Mesendoderm (in vitro differentiated cells): ENCODE measurements around the gene AGRN.
A peak's percentile ranks its signal among the peaks of the same experiment; 100 is the strongest.

ENCODE experiments used
- DNase-seq: peaks from one replicate; pipeline ENCODE4 v3.0.0; 2013
- H2AK5ac ChIP-seq: 2 replicates; pipeline ENCODE4 v1.6.1; 2013; ENCODE audit warnings: low read length, inconsistent platforms
- H2BK120ac ChIP-seq: 2 replicates; pipeline ENCODE4 v1.6.1; 2013; ENCODE audit warnings: low read depth, mild to moderate bottlenecking, low read length, moderate library complexity, mixed read lengths
- H2BK15ac ChIP-seq: replicated peaks from 2 replicates; pipeline ENCODE4 v1.6.1; 2013; ENCODE audit warnings: low read depth, mild to moderate bottlenecking, moderate library complexity
- H2BK5ac ChIP-seq: 2 replicates; pipeline ENCODE4 v1.6.1; 2013; ENCODE audit warnings: low read length, inconsistent platforms
- H3K18ac ChIP-seq: 2 replicates; pipeline ENCODE4 v1.6.1; 2013; ENCODE audit warnings: mild to moderate bottlenecking, low read length, mixed read lengths
- H3K23ac ChIP-seq: one replicate; pipeline ENCODE4 v1.6.1; 2013; ENCODE audit warnings: low read length
- H3K27ac ChIP-seq: 2 replicates; pipeline ENCODE4 v1.5.1; 2013; ENCODE audit warnings: low read depth, mild to moderate bottlenecking, inconsistent platforms, low read length, moderate library complexity
- H3K27me3 ChIP-seq: 2 replicates; pipeline ENCODE4 v1.6.1; 2013; ENCODE audit warnings: low read length, control low read depth, mild to moderate bottlenecking, inconsistent platforms; ENCODE audit not compliant: insufficient read depth, poor library complexity
- H3K36me3 ChIP-seq: 2 replicates; pipeline ENCODE4 v1.6.1; 2013; ENCODE audit warnings: low read length, inconsistent platforms; ENCODE audit not compliant: control insufficient read depth, insufficient read depth
- H3K4ac ChIP-seq: one replicate; pipeline ENCODE4 v1.6.1; 2013; ENCODE audit warnings: low read depth, mild to moderate bottlenecking, low read length, moderate library complexity
- H3K4me1 ChIP-seq: 2 replicates; pipeline ENCODE4 v1.6.1; 2013; ENCODE audit warnings: low read depth, low read length, inconsistent platforms; ENCODE audit not compliant: control insufficient read depth
- H3K4me2 ChIP-seq: 2 replicates; pipeline ENCODE4 v1.6.1; 2013; ENCODE audit warnings: low read length
- H3K4me3 ChIP-seq: 2 replicates; pipeline ENCODE4 v1.5.1; 2013; ENCODE audit warnings: mild to moderate bottlenecking, low read length
- H3K56ac ChIP-seq: one replicate; pipeline ENCODE4 v1.6.1; 2013; ENCODE audit warnings: low read length
- H3K79me1 ChIP-seq: 2 replicates; pipeline ENCODE4 v1.6.1; 2013; ENCODE audit warnings: low read length, inconsistent platforms
- H3K79me2 ChIP-seq: 2 replicates; pipeline ENCODE4 v1.6.1; 2013; ENCODE audit warnings: mild to moderate bottlenecking, low read length; ENCODE audit not compliant: control insufficient read depth, insufficient read depth
- H3K9ac ChIP-seq: 2 replicates; pipeline ENCODE4 v1.6.1; 2013; ENCODE audit warnings: low read length, inconsistent platforms
- H4K5ac ChIP-seq: one replicate; pipeline ENCODE4 v1.6.1; 2013; ENCODE audit warnings: low read length
- H4K8ac ChIP-seq: one replicate; pipeline ENCODE4 v1.6.1; 2013; ENCODE audit warnings: low read depth, mild to moderate bottlenecking, control low read depth, low read length, moderate library complexity
- WGBS: extraction: QIAGEN DNeasy Blood & Tissue Kit; methylation state at CpG from one replicate; pipeline ENCODE4 v1.1.7; 2013; ENCODE audit warnings: low lambda C conversion rate, missing lambda C conversion rate; ENCODE audit not compliant: insufficient coverage; ENCODE audit errors: extremely low coverage; 5-methylcytosine and 5-hydroxymethylcytosine counted together

The AGRN gene

GRCh38 chr1:1024149-1024770 is 4.3 kb downstream of the AGRN start:
- Histone ChIP-seq H3K36me3 (no peaks in the 10 kb centered on the region), H3K4me2 (no peak overlapping the region), H3K27ac (no peak overlapping the region), H3K4me1 (peaks cover 8% of the 10 kb centered on the region), H3K56ac (peak overlapping the region; percentile 17), H2BK15ac (no peak overlapping the region), H3K4me3 (no peak overlapping the region), H3K79me1 (peaks cover 4% of the 10 kb centered on the region), H3K23ac (peak overlapping the region; percentile 66), H2AK5ac (no peak overlapping the region), H2BK5ac (no peak overlapping the region), H3K4ac (no peak overlapping the region), H3K18ac (no peak overlapping the region), H3K9ac (no peak overlapping the region), H4K5ac (no peak overlapping the region), H3K27me3 (no peaks in the 10 kb centered on the region), H3K79me2 (no peaks in the 10 kb centered on the region), H4K8ac (no peak overlapping the region), H2BK120ac (no peak overlapping the region)
- no peak for DNase-seq
- WGBS, result no CpG with 5 or more reads among the region's 9 CpGs

DNA sequence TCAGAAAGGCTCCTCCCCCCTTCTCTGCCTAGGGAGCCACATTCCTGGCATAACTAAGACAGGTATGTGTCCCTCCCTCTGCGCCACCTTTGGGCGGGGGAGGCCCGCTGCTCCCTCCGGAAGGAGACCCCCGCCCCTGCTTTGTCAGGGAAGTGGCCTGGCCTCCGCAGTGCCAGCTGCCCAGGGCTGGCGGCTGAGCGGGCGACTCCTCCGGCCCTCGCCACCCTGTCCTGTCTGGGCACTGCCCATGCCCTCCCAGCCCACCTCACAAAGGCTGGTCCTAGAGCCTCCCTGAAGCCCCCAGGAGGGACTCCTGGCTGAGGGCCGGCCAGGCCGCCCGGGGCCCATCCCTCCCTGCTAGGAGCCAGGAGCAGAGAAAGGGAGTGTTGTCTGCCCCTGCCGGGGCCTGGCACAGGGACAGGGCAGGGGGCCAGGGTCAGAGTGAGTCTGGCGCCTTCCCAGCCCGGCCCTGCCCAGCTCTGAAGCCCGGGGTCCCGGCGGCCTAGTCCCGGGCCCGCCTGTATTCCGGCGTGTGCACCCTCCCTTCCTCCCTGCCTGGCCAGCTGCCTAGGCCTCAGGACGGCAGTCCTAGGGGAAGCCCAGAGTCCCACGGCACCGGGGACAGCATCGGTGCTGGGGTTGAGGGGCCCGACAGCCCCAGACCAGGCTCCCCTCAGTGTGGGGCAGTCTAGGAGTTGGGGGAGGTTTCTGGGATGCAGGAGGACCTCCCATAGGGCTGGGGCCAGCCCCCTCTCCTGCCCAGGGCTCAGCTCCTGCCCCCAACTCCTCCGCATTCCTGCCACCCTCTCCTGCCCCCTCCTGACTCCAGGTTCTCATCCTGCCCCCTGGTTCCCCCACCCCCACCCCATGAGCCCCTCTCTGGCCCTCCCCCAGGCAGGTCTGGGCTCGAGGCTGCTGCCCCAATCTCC is 5.1 kb downstream of the AGRN start:
- peak overlapping the region; percentile 74 for H3K56ac ChIP-seq
- peak; percentile 93 for DNase-seq
- H3K4me1 ChIP-seq, result peaks cover 8% of the 10 kb centered on the region
- no peaks in the 10 kb centered on the region for H3K36me3 ChIP-seq
- H4K8ac ChIP-seq, result no peak overlapping the region
- no peak overlapping the region for H2BK5ac ChIP-seq
- H2AK5ac ChIP-seq, result no peak overlapping the region
- H3K18ac ChIP-seq, result peak overlapping the region; percentile 42
- H3K4me3 ChIP-seq, result no peak overlapping the region
- H3K4ac ChIP-seq, result peak overlapping the region; percentile 61
- no peak overlapping the region for H2BK15ac ChIP-seq
- peaks cover 4% of the 10 kb centered on the region for H3K79me1 ChIP-seq
- H3K79me2 ChIP-seq, result no peaks in the 10 kb centered on the region
- no CpG with 5 or more reads among the region's 31 CpGs for WGBS
- no peak overlapping the region for H3K23ac ChIP-seq
- no peaks in the 10 kb centered on the region for H3K27me3 ChIP-seq
- H3K9ac ChIP-seq, result peak overlapping the region; percentile 44
- no peak overlapping the region for H4K5ac ChIP-seq
- peak overlapping the region; percentile 47 for H2BK120ac ChIP-seq
- H3K4me2 ChIP-seq, result no peak overlapping the region
- H3K27ac ChIP-seq, result peak overlapping the region; percentile 36

DNA sequence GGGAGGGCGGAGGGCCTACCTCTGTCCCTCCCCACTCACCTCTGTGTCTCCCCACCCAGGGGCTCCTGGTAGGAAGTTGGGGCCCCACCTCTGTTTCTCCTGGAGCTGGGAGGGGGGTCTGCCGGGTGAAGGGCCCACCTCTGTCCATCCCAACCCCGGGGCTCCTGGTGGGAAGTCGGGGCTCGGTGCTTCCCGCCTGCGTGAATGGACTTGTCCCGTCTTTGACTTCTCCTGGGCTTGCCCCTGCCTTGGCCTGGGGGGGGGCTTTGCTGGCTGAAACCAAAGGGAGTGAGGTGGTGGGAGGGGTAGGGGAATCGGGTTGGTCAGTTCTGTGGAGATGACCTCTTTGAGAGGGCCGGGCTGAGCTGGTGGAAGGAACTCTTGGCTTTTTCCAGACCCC is 5.8 kb downstream of the AGRN start:
- Histone ChIP-seq H2AK5ac (no peak overlapping the region), H3K36me3 (no peaks in the 10 kb centered on the region), H3K4me3 (no peak overlapping the region), H3K18ac (peak overlapping the region; percentile 42), H4K8ac (no peak overlapping the region), H4K5ac (no peak overlapping the region), H3K56ac (no peak overlapping the region), H2BK5ac (no peak overlapping the region), H2BK120ac (no peak overlapping the region), H3K9ac (no peak overlapping the region), H3K27me3 (no peaks in the 10 kb centered on the region), H3K23ac (no peak overlapping the region), H3K4me2 (no peak overlapping the region), H3K79me2 (no peaks in the 10 kb centered on the region), H3K4ac (no peak overlapping the region), H3K4me1 (peaks cover 8% of the 10 kb centered on the region), H3K79me1 (peaks cover 4% of the 10 kb centered on the region), H2BK15ac (no peak overlapping the region), H3K27ac (no peak overlapping the region)
- WGBS, result no CpG with 5 or more reads among the region's 10 CpGs
- DNase-seq, result no peak

DNA sequence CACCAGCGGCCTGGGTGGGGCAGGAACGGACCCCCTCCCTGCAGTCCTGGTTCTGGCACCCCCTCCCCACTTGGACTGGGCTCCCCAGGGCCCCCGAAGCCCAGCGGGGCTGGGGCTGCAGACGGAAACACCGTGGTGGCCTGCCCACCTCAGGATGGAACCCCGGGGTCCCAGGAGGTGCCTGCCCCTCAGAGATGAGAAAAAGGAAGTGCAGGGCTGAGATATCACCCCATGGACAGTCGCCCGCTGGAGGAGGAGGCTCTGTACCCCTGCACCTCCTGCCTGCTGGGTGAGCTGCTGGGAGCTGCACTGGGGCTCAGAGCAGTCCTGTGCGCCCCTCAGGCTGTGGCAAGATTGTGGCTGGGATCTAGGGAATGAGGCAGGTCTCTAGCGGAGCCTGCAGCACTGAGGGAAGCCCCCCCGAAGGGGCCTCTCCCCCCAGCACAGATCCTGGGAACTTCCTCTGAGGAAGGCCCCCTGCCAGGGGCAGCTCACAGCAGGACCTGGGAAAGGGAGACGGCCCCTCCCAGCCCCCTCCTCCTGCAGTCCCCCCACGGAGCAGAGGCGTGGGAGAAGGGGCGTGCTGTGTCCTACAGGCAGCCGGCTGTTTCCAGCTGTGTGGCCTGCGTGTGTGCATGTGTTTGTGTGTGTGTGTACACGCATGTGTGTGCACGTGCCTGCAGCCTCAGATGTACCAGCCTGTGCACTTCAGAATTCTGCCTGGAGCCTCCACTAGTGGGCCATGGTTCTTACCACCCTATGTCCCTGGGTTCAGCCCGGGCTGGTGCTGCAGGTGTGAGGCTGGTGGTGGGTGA is 6.9 kb downstream of the AGRN start:
- H3K27me3 ChIP-seq, result no peaks in the 10 kb centered on the region
- no peak overlapping the region for H3K27ac ChIP-seq
- no peak overlapping the region for H3K18ac ChIP-seq
- no peak overlapping the region for H3K56ac ChIP-seq
- WGBS, result no CpG with 5 or more reads among the region's 21 CpGs
- no peak overlapping the region for H3K9ac ChIP-seq
- no peak overlapping the region for H4K5ac ChIP-seq
- no peak overlapping the region for H3K23ac ChIP-seq
- no peak overlapping the region for H3K4ac ChIP-seq
- no peaks in the 10 kb centered on the region for H3K79me2 ChIP-seq
- no peak overlapping the region for H3K4me3 ChIP-seq
- no peak overlapping the region for H2AK5ac ChIP-seq
- no peak overlapping the region for H4K8ac ChIP-seq
- H3K36me3 ChIP-seq, result no peaks in the 10 kb centered on the region
- no peak for DNase-seq
- H3K4me2 ChIP-seq, result no peak overlapping the region
- H2BK5ac ChIP-seq, result no peak overlapping the region
- no peak overlapping the region for H2BK15ac ChIP-seq
- H3K4me1 ChIP-seq, result peaks cover 8% of the 10 kb centered on the region
- H3K79me1 ChIP-seq, result peaks cover 3% of the 10 kb centered on the region
- no peak overlapping the region for H2BK120ac ChIP-seq

DNA sequence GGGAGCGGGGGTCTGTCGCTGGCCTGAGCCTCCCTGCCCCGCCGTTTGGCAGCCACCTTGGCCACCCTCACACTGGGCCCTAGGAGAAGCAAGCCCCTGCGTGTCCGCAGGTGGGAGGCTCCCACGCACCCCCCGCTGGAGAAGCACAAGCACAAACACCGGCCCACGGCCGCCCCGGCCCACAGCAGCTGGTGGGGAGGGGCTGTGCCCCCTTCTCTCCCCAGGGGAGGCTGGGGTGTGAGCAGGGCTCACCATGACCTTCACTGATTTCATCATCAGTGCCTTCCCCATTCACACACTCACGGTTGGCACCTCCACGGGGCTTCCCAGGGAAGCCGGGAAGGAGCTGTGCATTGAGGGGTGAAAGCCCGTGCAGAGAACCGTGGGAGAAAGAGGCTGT is 7.9 kb downstream of the AGRN start:
- Histone ChIP-seq H3K27ac (no peak overlapping the region), H3K4me3 (no peak overlapping the region), H3K79me1 (no peaks in the 10 kb centered on the region), H3K4ac (no peak overlapping the region), H3K9ac (no peak overlapping the region), H4K8ac (no peak overlapping the region), H2BK5ac (no peak overlapping the region), H3K79me2 (no peaks in the 10 kb centered on the region), H2BK15ac (no peak overlapping the region), H3K18ac (no peak overlapping the region), H3K27me3 (no peaks in the 10 kb centered on the region), H2AK5ac (no peak overlapping the region), H2BK120ac (no peak overlapping the region), H4K5ac (no peak overlapping the region), H3K4me2 (no peak overlapping the region), H3K23ac (no peak overlapping the region), H3K56ac (no peak overlapping the region), H3K36me3 (no peaks in the 10 kb centered on the region), H3K4me1 (peaks cover 8% of the 10 kb centered on the region)
- no peak for DNase-seq
- no CpG with 5 or more reads among the region's 17 CpGs for WGBS
